PFSK-1 (cell line): Measurements from ENCODE around the gene OAS3.

Experiments
- FOXP2 ChIP-seq: optimal IDR thresholded peaks from 2 replicates; pipeline ENCODE3; 2011; ENCODE audit warnings: borderline replicate concordance, control low read depth, inconsistent platforms; ENCODE audit not compliant: insufficient read depth; ENCODE audit errors: extremely low read length, extremely low read depth
- POLR2AphosphoS5 ChIP-seq: IDR thresholded peaks from 2 replicates; pipeline ENCODE4 v1.6.1; 2012; ENCODE audit warnings: low read depth, mild to moderate bottlenecking, control low read depth, low read length, moderate library complexity
- REST ChIP-seq, 2 experiments: IDR thresholded peaks; 2 replicates each; pipeline versions ENCODE4 v1.6.1 to v1.8.0; 2011 to 2012; ENCODE audit warnings: low read depth in 2 of 2, low read length in 2 of 2, control low read depth in 1 of 2, inconsistent platforms in 1 of 2, mild to moderate bottlenecking in 1 of 2, moderate library complexity in 1 of 2; ENCODE audit not compliant: insufficient read depth in 1 of 2
- SIN3A ChIP-seq: IDR thresholded peaks from 2 replicates; pipeline ENCODE4 v1.6.1; 2012; ENCODE audit warnings: mild to moderate bottlenecking, low read length, moderate library complexity, borderline replicate concordance; ENCODE audit not compliant: insufficient read depth
- TAF1 ChIP-seq: IDR thresholded peaks from 2 replicates; pipeline ENCODE4 v1.6.1; 2012; ENCODE audit warnings: low read length, control low read depth, borderline replicate concordance; ENCODE audit not compliant: insufficient read depth

Gene OAS3

GRCh38 chr12:112898380-112898779 is 39.9 kb upstream of the OAS3 start:
- TF ChIP-seq REST (IDR thresholded peaks at IDR 0.05; ENCODE audit: insufficient read depth in 1 of 2, low read depth in 2 of 2, low read length in 2 of 2) (no peak), POLR2AphosphoS5 (no peak), FOXP2 (no peak)

DNA sequence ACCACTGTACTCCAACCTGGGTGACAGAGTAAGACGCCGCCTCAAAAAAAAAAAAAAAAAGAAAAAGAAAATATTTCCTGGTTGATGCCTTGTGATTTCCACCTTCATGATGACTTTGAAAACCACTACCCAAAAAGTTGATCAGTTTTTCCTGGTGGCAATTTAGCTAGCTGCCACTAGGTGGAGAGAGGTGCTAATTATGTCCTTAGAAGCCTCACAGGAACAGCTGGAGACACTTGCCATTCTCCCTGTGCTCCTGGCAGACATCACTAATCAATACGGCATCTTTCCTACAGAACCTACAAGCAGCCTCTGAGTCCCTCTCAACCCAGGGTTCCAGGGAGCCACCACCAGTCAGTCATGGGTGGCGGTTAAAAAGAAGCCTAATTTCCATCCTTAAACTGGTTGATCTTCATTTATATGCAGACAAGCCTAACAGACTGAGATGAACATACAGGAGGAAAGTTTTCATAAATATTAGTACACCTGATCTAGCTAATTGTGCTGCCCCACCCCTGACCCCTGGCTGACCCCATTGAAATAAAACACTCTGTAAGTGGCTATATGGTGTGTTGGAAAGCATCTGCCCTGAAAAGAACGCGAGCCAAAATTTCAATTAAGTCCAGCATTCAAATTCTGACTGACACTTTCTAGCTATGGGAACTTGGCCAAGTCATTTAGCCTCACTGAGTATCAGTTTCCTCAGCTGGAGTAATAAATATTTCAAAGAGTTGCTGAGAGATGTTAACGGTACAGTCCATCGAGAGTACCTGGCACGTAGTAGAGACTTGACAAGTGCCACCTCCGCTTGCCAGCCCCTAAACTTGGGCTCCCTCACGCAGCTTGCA is 37.8 kb upstream of the OAS3 start:
- no peak for TF ChIP-seq REST (IDR thresholded peaks at IDR 0.05; ENCODE audit: insufficient read depth in 1 of 2, low read depth in 2 of 2, low read length in 2 of 2)
- no peak for TF ChIP-seq FOXP2
- TF ChIP-seq SIN3A = no peak
- TF ChIP-seq TAF1 = no peak
- TF ChIP-seq POLR2AphosphoS5 = no peak

GRCh38 chr12:112901271-112901670 is 37.0 kb upstream of the OAS3 start:
- TF ChIP-seq REST (IDR thresholded peaks at IDR 0.05; ENCODE audit: insufficient read depth in 1 of 2, low read depth in 2 of 2, low read length in 2 of 2) (no peak), FOXP2 (no peak), SIN3A (no peak), TAF1 (no peak), POLR2AphosphoS5 (no peak)

GRCh38 chr12:112904571-112904970 is 33.7 kb upstream of the OAS3 start:
- no peak for TF ChIP-seq TAF1
- TF ChIP-seq POLR2AphosphoS5 = no peak
- TF ChIP-seq REST (IDR thresholded peaks at IDR 0.05; ENCODE audit: insufficient read depth in 1 of 2, low read depth in 2 of 2, low read length in 2 of 2) = no peak

- TF ChIP-seq REST (IDR thresholded peaks at IDR 0.05; ENCODE audit: insufficient read depth in 1 of 2, low read depth in 2 of 2, low read length in 2 of 2) = no peak
- TF ChIP-seq POLR2AphosphoS5 = no peak
- no peak for TF ChIP-seq SIN3A
- TF ChIP-seq FOXP2 = no peak
- no peak for TF ChIP-seq TAF1
These were observed 32.7 kb upstream of the OAS3 start for GRCh38 chr12:112905451-112906089.
